ENCODE results near the gene EXOC6B.
A peak's percentile ranks its signal among the peaks of the same experiment; 100 is the strongest.
"Not testable (repeated sequence)": the region's sequence is repeated elsewhere in the genome, so short reads cannot be mapped to it uniquely, and the experiment has no call there.

EXOC6B gene

DNA sequence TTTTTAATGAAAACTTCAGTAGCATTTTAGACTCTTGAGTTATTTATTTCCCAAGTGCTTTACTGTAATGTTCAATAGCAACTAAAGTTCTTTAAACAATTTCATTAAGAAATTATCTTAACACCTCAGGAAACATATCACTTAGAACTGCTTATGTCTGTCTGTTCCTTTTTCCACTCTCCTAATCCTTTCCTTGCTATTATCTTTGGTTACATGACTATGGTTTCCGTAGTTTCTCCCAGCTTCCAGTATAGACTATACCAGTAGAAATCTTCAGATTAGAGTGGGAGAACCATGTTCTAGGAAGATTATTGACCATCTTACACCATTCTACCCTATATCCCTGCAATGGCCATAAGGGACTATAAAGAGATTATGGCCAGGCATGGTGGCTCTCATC, 280.0 kb downstream of the EXOC6B start:
- no peak for DNase-seq (ENCODE audit: low read depth)

DNA sequence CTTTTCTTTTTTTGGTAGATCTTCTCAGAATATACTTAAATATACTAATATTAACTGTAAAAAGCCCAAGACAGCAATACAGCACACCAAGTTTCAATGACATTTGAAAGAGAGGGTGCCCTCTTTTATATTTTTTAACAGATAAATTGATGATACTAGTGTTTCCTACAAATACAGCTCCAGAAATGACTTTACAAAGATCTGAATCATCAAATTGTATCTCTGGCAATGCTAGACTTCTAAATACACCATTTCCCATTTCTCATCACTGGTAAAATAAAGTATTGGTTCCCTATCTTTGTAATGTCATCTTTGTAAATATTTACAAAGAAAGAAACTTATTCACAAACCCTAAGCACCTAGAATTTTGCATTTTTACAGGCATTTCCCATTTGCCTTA, 281.3 kb downstream of the EXOC6B start:
- DNase-seq (ENCODE audit: low read depth) = no peak

GRCh38 chr2:72543497-72544216, 282.2 kb downstream of the EXOC6B start:
- DNase-seq (ENCODE audit: low read depth) = no peak

- DNase-seq (ENCODE audit: low read depth) = peak; percentile 17
Observed at GRCh38 chr2:72539071-72539552, 286.7 kb downstream of the EXOC6B start.

- no peak for DNase-seq (ENCODE audit: low read depth)
Observed at GRCh38 chr2:72538486-72538885, 287.3 kb downstream of the EXOC6B start.

- DNase-seq (ENCODE audit: low read depth) = not testable (repeated sequence)
Observed at GRCh38 chr2:72535586-72535985, 290.2 kb downstream of the EXOC6B start.

DNA sequence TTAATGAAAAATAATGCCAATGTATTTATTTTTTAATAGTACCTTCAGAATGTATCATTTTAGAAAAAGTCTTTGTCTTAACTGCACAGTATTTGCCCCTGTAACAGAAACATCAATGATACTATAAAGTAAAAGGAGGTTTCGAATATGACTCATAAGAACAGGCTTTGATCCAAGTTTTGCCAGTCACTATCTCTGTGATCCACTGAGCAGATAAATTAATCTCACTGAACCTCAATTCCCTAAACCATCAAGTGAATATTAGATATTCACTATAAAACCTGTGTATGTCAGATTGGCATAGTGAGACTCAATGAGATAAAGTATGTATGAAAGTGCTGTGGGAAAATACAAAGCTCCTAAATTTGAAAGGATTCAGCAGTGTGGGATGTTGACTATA, 292.1 kb downstream of the EXOC6B start:
- no peak for DNase-seq (ENCODE audit: low read depth)

- DNase-seq (ENCODE audit: low read depth) = no peak
Observed at GRCh38 chr2:72527424-72527823, 298.4 kb downstream of the EXOC6B start.

DNA sequence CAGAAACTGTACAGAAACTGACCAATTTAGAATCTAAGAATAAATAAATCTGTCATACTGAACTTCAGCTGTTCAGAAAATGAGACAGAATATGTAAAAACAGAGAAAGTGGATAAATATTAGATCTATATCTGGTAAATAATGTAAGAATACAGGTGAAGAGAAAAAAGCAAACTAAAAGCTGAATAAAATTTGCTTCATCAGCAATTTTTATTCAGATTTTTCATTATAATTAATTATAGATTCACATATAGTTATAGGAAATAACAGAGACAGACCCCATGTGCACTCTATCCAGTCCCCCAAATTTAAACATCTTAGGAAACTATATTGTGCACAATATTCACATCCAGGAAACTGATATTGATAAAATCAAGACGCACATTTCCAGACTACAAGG, 299.2 kb downstream of the EXOC6B start:
- DNase-seq (ENCODE audit: low read depth) = no peak

- no peak for DNase-seq (ENCODE audit: low read depth)
Observed at GRCh38 chr2:72524071-72524470, 301.8 kb downstream of the EXOC6B start.

DNA sequence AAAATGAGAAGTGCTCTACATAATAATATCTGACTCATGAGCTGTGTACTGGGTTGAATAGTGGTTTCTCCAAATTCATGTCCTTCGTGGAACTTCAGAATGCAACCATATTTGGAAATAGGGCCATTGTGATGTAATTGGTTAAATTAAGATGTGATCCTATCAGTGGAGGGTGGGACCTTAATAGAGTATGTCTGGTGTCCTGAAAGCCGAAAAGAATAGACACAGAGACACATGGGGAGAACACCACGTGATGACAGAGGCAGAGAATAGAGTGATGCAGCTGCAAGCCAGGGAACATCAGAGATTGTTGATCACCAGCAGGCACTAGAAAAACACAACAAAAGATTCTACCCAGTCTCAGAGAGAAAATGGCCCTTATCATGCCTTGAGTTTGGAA, 310.1 kb downstream of the EXOC6B start:
- no peak for DNase-seq (ENCODE audit: low read depth)

- DNase-seq (ENCODE audit: low read depth) = no peak
Observed at GRCh38 chr2:72513011-72513410, 312.8 kb downstream of the EXOC6B start.

GRCh38 chr2:72512376-72512775, 313.5 kb downstream of the EXOC6B start:
- no peak for DNase-seq (ENCODE audit: low read depth)

DNA sequence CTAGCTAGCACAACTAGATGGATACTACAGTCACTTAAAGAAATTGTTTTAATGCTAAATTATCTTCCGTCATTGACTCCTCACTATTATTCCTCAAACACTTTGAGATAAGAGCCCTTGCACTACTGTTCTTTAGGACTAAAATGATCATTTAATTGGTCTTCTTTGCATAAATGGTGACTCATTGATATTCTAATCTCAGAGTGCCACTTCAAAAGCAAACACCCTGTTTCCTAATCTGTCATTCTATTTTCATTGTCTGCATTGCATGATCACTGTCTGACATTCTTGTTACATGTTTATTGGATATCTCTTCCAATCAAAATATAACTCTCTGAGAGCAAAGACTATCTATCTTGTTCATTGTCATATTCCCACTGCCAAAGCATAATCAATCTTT, 313.9 kb downstream of the EXOC6B start:
- no peak for DNase-seq (ENCODE audit: low read depth)

DNA sequence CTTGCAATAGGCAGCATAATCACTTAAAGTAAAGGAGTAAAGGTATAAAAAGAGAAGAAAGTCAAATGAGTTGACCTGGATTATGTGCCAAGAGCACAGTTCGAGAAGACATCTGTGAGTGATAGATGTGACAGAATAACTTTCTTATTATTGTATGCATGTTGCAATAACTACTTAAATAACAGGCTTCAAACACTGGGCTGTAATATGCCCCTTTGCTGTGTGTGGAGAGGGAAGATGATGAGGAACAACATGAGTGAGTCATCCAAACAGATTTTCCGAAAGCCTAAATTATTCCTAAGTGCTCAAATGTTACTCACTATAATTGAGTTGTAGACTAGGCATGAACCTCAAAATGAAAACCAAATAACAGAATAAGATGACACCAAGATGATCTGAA, 328.1 kb downstream of the EXOC6B start:
- no peak for DNase-seq (ENCODE audit: low read depth)

DNA sequence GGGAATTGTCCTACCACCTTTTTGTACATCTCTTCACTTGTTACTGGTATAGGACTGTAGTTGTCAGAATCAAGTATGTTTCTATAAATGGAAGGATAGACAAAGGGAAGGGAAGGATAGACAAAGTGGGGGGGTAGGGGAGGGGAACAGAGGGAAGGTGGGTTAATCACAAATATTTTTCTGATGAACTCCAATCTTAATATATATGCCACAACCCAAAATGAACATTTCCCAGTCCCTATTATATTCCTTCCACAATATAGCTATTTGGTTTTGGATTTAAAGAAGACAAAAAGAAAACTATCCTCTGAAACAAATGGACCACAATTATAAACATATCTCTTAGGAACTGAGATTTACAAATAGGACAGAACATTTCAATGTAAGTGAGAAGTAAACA, 329.4 kb downstream of the EXOC6B start:
- no peak for DNase-seq (ENCODE audit: low read depth)

- no peak for DNase-seq (ENCODE audit: low read depth)
Observed at GRCh38 chr2:72494392-72494791, 331.4 kb downstream of the EXOC6B start.

DNA sequence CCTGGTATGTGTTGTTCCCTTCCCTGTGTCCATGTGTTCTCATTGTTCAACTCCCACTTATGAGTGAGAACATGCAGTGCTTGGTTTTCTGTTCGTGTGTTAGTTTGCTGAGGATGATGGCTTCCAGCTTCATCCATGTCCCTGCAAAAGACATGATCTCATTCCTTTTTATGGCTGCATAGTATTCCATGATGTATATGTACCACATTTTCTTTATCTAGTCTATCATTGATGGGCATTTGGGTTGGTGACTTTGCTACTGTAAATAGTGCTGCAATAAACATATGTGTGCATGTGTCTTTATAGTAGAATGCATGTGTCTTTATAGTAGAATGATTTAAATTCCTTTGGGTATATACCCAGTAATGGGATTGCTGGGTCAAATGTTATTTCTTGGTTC, 341.2 kb downstream of the EXOC6B start:
- DNase-seq (ENCODE audit: low read depth) = not testable (repeated sequence)

- DNase-seq (ENCODE audit: low read depth) = no peak
Observed at GRCh38 chr2:72483346-72483745, 342.5 kb downstream of the EXOC6B start.

- DNase-seq (ENCODE audit: low read depth) = no peak
Observed at GRCh38 chr2:72475246-72475645, 350.6 kb downstream of the EXOC6B start.

- DNase-seq (ENCODE audit: low read depth) = peak; percentile 48
Observed at GRCh38 chr2:72457801-72458516, 367.9 kb downstream of the EXOC6B start.

- DNase-seq (ENCODE audit: low read depth) = no peak
Observed at GRCh38 chr2:72454189-72454588, 371.6 kb downstream of the EXOC6B start.

- no peak for DNase-seq (ENCODE audit: low read depth)
Observed at GRCh38 chr2:72442270-72442669, 383.6 kb downstream of the EXOC6B start.

DNA sequence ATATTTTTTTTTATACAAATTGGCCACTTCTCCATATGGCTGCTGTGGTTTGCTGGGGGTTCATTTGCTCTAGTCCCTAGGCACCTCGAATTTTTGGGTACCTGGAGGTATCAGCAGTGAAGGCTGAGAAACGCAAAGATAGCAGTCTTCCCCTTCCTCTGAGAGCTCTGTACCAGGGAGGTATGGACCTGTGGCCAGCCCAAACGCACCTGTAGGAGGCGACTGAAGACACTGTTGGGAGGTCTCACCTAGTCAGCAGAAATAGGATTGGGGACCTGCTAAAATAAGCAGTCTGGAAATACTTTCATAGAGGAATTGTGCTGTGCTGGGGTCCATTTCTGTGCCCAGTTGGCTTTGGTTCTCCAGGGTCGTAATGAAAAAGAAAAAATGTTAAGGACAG, 385.9 kb downstream of the EXOC6B start:
- no peak for DNase-seq (ENCODE audit: low read depth)

Measured in GM04504 (cell line).